ENCODE results near the gene ARHGAP6. TPM values are rescaled to one million over a fixed set of nuclear protein-coding genes. Genes with fewer than 3 reads are reported as not detected.

ARHGAP6 gene
- total and polyA plus RNA-seq, 4 donors = 3.8 to 5.8 (median 4.2) TPM

DNA sequence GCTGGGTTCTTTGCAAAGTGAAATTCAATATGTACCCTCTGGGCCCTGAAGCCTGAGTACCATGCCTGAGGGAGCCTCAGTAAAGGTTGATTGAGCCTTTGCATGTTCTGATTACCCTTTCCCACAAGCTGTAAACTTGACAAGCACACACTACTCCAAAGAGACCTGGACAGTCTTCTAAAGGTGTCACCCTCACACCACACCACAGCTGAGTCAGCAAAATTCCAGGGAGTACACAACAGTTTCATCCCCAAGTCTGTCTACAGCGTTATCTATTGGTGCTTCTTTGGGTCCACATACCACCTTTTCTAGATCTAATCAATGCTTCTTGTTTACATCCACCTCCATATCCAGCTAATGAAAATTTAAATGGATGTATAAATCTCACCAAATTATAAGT is 191.7 kb downstream of the ARHGAP6 start:
- WGBS (ENCODE audit: insufficient coverage) = no CpG with 5 or more reads among the region's 1 CpG
- Histone ChIP-seq H3K4me3 (ENCODE audit: low read depth, low read length) (no peak overlapping the region), H3K27me3 (ENCODE audit: control insufficient read depth, insufficient read depth, low read length) (no peaks in the 10 kb centered on the region), H3K9me3 (ENCODE audit: control insufficient read depth, insufficient read depth, low read length) (no peaks in the 10 kb centered on the region), H3K4me1 (ENCODE audit: control insufficient read depth, insufficient read depth, low read length) (no peaks in the 10 kb centered on the region), H3K27ac (ENCODE audit: low read depth, low read length) (no peak overlapping the region), H3K36me3 (ENCODE audit: control insufficient read depth, insufficient read depth, low read length) (no peaks in the 10 kb centered on the region)
- DNase-seq (ENCODE audit: low read depth in 4 of 6, low spot score in 6 of 6) = no peak

DNA sequence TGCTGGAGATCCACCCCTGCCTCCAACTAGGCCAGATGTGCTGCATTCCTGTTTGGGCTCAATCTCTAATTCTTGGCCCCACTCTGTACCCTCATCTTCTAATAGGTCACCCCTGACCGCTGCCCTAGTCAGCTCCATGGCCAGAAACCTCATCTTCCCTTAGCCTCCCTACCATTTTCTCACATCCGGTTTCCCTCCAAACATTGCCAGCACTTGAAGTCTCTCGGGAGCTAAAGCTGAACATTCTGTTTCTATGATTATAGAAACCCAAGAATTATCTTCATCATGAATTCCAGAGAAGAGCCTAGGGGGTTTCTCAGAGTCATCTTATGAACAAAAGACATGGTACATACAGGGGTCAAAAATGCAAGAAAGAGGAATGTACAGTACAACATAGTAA is 192.8 kb downstream of the ARHGAP6 start:
- Histone ChIP-seq H3K4me3 (ENCODE audit: low read depth, low read length) (no peak overlapping the region), H3K27me3 (ENCODE audit: control insufficient read depth, insufficient read depth, low read length) (no peaks in the 10 kb centered on the region), H3K36me3 (ENCODE audit: control insufficient read depth, insufficient read depth, low read length) (no peaks in the 10 kb centered on the region), H3K9me3 (ENCODE audit: control insufficient read depth, insufficient read depth, low read length) (no peaks in the 10 kb centered on the region), H3K4me1 (ENCODE audit: control insufficient read depth, insufficient read depth, low read length) (no peaks in the 10 kb centered on the region), H3K27ac (ENCODE audit: low read depth, low read length) (no peak overlapping the region)
- no peak for DNase-seq (ENCODE audit: low read depth in 4 of 6, low spot score in 6 of 6)
- 57% methylated on average over 2 of the region's 3 CpGs for WGBS (ENCODE audit: insufficient coverage)

DNA sequence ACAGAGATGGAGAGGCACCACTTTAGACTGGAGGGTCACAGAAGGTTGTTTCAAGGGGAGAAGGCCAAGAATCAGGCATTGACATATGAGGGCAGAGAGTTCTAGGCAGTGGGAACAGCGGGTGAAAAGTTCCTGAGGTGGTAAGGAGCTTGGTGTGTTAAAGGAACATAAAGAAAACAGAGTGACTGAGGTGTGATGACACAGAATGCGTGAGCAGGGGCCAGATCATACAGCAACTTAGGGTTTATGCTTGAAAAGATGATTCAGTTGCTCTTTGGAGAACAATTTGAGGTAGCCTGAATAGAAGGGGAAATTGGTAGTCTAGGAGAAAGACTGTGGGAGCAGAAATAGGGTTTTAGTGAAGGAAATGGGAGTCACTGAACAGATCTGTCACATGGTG is 193.3 kb downstream of the ARHGAP6 start:
- Histone ChIP-seq H3K36me3 (ENCODE audit: control insufficient read depth, insufficient read depth, low read length) (no peaks in the 10 kb centered on the region), H3K4me3 (ENCODE audit: low read depth, low read length) (no peak overlapping the region), H3K9me3 (ENCODE audit: control insufficient read depth, insufficient read depth, low read length) (no peaks in the 10 kb centered on the region), H3K4me1 (ENCODE audit: control insufficient read depth, insufficient read depth, low read length) (no peaks in the 10 kb centered on the region), H3K27me3 (ENCODE audit: control insufficient read depth, insufficient read depth, low read length) (no peaks in the 10 kb centered on the region), H3K27ac (ENCODE audit: low read depth, low read length) (no peak overlapping the region)
- WGBS (ENCODE audit: insufficient coverage) = 54% methylated on average over 2 of the region's 2 CpGs
- no peak for DNase-seq (ENCODE audit: low read depth in 4 of 6, low spot score in 6 of 6)

DNA sequence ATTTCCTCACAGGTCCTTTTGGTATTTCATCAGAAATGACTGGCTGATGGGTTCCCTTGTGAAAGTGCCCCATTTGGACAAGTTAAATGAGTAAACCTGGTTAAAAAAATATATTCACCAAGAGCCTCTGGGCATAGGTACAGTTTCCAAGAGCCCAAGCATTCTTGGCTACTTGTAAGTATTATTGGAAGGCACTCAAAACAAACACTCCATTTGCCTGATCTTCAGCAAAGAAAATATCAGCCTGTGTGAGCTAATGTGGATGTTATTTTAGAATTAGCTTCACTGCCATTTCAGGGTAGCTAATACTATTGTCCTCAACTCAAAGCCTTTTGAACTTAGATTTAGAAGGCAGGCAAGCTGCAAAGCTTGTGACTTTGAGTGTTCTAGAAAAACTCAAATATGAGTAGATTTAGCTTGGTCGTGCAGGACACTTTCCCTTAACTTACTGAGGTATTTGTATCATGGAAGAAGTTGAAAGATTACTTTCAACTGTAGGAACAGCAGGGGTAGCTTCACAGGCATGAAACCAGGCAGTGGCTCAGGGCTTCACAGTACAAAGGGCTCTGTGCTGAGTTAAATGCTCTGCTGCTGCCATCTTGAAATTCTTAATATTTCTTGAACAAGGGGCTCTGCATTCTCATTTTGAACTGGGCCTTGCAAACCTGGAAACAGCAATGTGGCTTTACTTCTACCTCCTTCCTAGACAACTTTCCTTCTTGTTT is 195.3 kb downstream of the ARHGAP6 start:
- WGBS (ENCODE audit: insufficient coverage) = 17% methylated on average over 1 of the region's 1 CpG

DNA sequence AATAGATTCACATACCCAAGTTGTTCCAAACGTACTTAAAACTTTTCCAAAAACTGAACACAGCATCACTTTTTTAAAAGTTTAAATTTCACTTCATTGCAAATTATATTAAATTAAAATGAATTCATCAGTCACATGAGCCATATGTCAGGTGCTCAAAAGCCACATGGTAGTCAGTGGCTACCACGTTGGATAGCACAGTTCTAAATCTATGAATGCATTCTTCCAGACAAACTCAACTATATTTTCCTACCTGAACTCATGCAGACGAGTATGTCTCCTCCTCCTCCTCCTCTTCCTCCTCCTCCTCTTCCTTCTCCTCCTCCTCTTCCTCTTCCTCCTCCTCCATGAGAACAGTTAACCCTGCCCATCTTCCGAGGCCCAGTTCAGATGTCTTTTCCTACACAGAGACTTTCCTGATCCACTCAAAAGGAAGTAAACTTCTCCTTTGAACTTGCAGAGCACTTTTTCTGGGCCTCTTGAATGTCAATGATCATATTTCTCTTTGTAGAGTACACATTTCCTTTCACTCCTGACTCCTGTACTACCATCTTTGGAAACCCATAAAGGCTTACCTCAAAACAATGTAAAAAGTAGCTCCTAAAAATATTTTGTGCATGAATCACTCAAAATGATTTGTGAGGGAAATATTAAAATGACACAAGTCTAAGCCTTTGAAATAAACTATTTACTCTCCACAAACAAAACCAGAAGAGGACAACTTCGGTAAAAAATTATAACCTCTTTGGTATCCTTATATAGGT is 199.9 kb downstream of the ARHGAP6 start:
- no peaks in the 10 kb centered on the region for H3K27me3 ChIP-seq (ENCODE audit: control insufficient read depth, insufficient read depth, low read length)
- no peak overlapping the region for H3K27ac ChIP-seq (ENCODE audit: low read depth, low read length)
- DNase-seq (ENCODE audit: low read depth in 4 of 6, low spot score in 6 of 6) = no peak
- H3K9me3 ChIP-seq (ENCODE audit: control insufficient read depth, insufficient read depth, low read length) = no peaks in the 10 kb centered on the region
- no peaks in the 10 kb centered on the region for H3K36me3 ChIP-seq (ENCODE audit: control insufficient read depth, insufficient read depth, low read length)
- 79% methylated on average over 3 of the region's 5 CpGs for WGBS (ENCODE audit: insufficient coverage)
- no peaks in the 10 kb centered on the region for H3K4me1 ChIP-seq (ENCODE audit: control insufficient read depth, insufficient read depth, low read length)
- H3K4me3 ChIP-seq (ENCODE audit: low read depth, low read length) = no peak overlapping the region

More for the DNA sequence above, 195.3 kb downstream of the ARHGAP6 start:
- Histone ChIP-seq H3K9me3 (ENCODE audit: control insufficient read depth, insufficient read depth, low read length) (no peaks in the 10 kb centered on the region), H3K36me3 (ENCODE audit: control insufficient read depth, insufficient read depth, low read length) (no peaks in the 10 kb centered on the region), H3K4me1 (ENCODE audit: control insufficient read depth, insufficient read depth, low read length) (no peaks in the 10 kb centered on the region), H3K27me3 (ENCODE audit: control insufficient read depth, insufficient read depth, low read length) (no peaks in the 10 kb centered on the region), H3K4me3 (ENCODE audit: low read depth, low read length) (no peak overlapping the region), H3K27ac (ENCODE audit: low read depth, low read length) (peak overlapping the region; percentile 29)
- peak in 1 of 6 donors; percentile 51 for DNase-seq (ENCODE audit: low read depth in 4 of 6, low spot score in 6 of 6)

DNA sequence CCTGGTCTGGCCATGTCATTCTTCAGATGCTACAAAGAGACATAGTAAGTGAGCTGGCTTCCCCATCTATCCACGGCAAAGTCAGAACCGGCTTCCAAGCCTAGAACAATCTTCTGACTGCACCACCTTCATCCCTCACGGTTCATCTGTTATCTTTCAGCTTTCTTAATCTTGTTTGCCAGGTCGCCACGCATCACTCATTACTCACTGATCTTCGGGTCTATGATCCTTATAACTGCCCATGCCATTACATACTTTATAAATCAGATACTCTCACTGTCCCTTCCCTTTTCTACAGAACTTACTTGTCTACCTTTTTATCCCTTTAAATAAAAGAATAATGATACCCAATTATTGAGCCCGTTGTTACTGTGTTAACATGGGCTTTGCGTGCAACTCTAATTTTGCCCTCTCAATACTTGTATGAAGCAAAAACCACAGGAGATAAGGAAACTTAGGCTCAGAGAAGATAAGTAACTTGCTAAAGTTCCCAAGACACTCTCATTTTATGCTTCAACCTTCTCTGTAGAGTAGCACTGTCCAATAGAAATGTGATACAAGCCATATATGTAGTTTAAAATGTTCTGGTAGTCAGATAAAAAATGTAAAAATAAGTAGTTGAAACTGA is 200.8 kb downstream of the ARHGAP6 start:
- Histone ChIP-seq H3K27me3 (ENCODE audit: control insufficient read depth, insufficient read depth, low read length) (no peaks in the 10 kb centered on the region), H3K9me3 (ENCODE audit: control insufficient read depth, insufficient read depth, low read length) (no peaks in the 10 kb centered on the region)

DNA sequence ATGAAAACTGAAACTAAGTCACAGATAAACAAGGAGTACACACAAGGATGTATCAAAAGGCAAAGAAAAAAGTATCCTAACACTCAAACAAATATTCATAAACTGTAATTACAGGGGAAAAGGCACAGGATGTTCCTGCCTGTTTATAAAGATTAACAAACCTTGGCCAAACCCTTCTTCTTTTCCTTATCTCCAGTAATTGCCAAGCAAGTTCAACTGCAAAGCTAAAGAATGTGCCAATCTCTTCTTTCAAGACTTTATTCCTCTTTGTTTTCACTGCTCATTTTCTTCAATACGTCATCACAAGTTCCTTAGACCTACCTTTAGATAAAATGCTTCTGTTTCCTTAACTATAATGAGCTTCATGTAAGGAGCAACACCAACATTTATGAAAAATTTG is 201.3 kb downstream of the ARHGAP6 start:
- no peak overlapping the region for H3K4me3 ChIP-seq (ENCODE audit: low read depth, low read length)
- no peak overlapping the region for H3K27ac ChIP-seq (ENCODE audit: low read depth, low read length)
- no peaks in the 10 kb centered on the region for H3K36me3 ChIP-seq (ENCODE audit: control insufficient read depth, insufficient read depth, low read length)
- 80% methylated on average over 1 of the region's 1 CpG for WGBS (ENCODE audit: insufficient coverage)
- no peaks in the 10 kb centered on the region for H3K27me3 ChIP-seq (ENCODE audit: control insufficient read depth, insufficient read depth, low read length)
- H3K4me1 ChIP-seq (ENCODE audit: control insufficient read depth, insufficient read depth, low read length) = no peaks in the 10 kb centered on the region
- H3K9me3 ChIP-seq (ENCODE audit: control insufficient read depth, insufficient read depth, low read length) = no peaks in the 10 kb centered on the region
- no peak for DNase-seq (ENCODE audit: low read depth in 4 of 6, low spot score in 6 of 6)

More for the DNA sequence above, 200.8 kb downstream of the ARHGAP6 start:
- H3K4me3 ChIP-seq (ENCODE audit: low read depth, low read length) = no peak overlapping the region
- no peak for DNase-seq (ENCODE audit: low read depth in 4 of 6, low spot score in 6 of 6)
- H3K27ac ChIP-seq (ENCODE audit: low read depth, low read length) = no peak overlapping the region
- no peaks in the 10 kb centered on the region for H3K36me3 ChIP-seq (ENCODE audit: control insufficient read depth, insufficient read depth, low read length)
- 77% methylated on average over 6 of the region's 8 CpGs for WGBS (ENCODE audit: insufficient coverage)
- no peaks in the 10 kb centered on the region for H3K4me1 ChIP-seq (ENCODE audit: control insufficient read depth, insufficient read depth, low read length)

DNA sequence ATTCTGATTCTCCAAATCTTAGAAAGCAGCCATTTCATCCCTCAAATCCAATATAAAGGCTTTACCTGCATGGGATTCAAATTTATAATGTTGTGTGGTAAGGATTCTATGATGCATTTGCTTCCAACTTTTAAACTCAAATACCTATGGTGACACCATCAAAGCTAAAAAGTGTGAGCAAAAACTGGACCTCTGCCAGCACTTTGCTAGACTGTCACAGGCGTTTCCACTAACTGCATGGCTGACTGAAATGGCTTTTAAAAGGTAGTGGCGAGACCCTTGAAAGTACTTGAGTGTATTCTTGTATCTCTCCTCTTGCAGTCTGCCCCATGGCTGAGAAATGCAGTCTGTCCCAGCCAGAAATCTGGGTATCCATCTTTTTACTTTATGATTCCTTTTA is 203.1 kb downstream of the ARHGAP6 start:
- no peaks in the 10 kb centered on the region for H3K4me1 ChIP-seq (ENCODE audit: control insufficient read depth, insufficient read depth, low read length)
- no peaks in the 10 kb centered on the region for H3K9me3 ChIP-seq (ENCODE audit: control insufficient read depth, insufficient read depth, low read length)
- H3K4me3 ChIP-seq (ENCODE audit: low read depth, low read length) = no peak overlapping the region
- H3K27ac ChIP-seq (ENCODE audit: low read depth, low read length) = no peak overlapping the region
- 65% methylated on average over 2 of the region's 2 CpGs for WGBS (ENCODE audit: insufficient coverage)
- H3K36me3 ChIP-seq (ENCODE audit: control insufficient read depth, insufficient read depth, low read length) = no peaks in the 10 kb centered on the region
- DNase-seq (ENCODE audit: low read depth in 4 of 6, low spot score in 6 of 6) = no peak
- H3K27me3 ChIP-seq (ENCODE audit: control insufficient read depth, insufficient read depth, low read length) = no peaks in the 10 kb centered on the region

DNA sequence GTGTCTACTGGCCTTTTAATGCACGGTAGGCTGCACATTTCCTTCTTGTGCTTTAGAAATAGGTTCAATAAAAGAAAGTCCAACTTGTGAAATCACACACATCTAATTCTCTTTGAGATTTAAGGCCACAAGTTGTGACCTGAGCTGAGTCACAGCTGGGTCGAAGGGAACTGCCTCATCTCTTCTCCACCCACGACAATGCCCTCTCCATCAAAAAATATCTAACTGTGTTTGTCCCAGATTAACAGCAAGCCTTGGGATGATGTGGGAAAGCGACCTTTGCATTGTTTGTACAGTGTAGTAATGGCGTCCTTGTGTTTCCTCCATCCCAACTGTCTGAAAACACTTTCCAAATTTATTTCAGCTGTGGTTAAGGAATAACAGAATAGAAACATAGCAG is 203.6 kb downstream of the ARHGAP6 start:
- Histone ChIP-seq H3K27ac (ENCODE audit: low read depth, low read length) (no peak overlapping the region), H3K36me3 (ENCODE audit: control insufficient read depth, insufficient read depth, low read length) (no peaks in the 10 kb centered on the region), H3K4me3 (ENCODE audit: low read depth, low read length) (no peak overlapping the region), H3K27me3 (ENCODE audit: control insufficient read depth, insufficient read depth, low read length) (no peaks in the 10 kb centered on the region), H3K4me1 (ENCODE audit: control insufficient read depth, insufficient read depth, low read length) (no peaks in the 10 kb centered on the region), H3K9me3 (ENCODE audit: control insufficient read depth, insufficient read depth, low read length) (no peaks in the 10 kb centered on the region)
- no peak for DNase-seq (ENCODE audit: low read depth in 4 of 6, low spot score in 6 of 6)
- WGBS (ENCODE audit: insufficient coverage) = no CpG with 5 or more reads among the region's 5 CpGs

Data from spinal cord (tissue), 10 donors.